Activated CD8-positive, alpha-beta memory T cell treated with anti-CD3 and anti-CD28 coated beads, Interleukin-2, amount 50 U/mL, for 48 hours (primary cell): ENCODE measurements around the gene PPM1B.
"Not testable (repeated sequence)": the region's sequence is repeated elsewhere in the genome, so short reads cannot be mapped to it uniquely, and the experiment has no call there.

ENCODE experiments used
- DNase-seq: peaks from one replicate; pipeline ENCODE4 v3.0.0-alpha.2; 2020

Gene PPM1B

GRCh38 chr2:44164617-44165016, 4.1 kb upstream of the PPM1B start:
- no peak for DNase-seq

- no peak for DNase-seq
These were observed 2.6 kb upstream of the PPM1B start for GRCh38 chr2:44166096-44166495.

DNA sequence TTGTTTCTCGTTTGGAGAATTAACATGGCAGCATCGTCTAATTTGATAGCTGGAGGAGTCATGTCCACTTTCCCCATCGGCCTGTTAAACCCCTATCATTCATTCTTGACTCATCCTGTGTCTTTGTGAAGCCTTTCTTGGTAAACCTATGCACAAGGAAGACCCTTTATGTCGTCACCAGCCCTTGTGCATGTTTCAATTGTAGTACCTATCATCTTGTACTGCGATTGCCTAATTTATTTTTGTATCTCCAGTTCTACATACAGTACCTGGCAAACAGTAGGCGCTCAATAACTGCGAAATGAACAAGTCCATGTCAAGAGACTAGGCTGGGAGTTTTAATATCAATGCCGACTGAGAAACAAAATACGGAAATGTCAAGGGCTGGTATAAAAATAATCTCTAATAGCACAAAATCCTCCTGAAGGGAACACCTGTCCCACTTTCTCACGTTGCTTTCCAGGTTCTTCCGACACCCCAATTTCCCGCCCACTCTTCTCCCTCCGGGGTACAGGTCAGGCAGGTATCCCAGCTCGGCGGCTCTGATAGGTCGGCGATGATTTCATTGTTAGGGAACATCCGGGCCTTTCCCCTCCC, 1.3 kb upstream of the PPM1B start:
- no peak for DNase-seq

- DNase-seq, result peak; percentile 94
These were observed 581 bp upstream of the PPM1B start for GRCh38 chr2:44167908-44168680.

DNA sequence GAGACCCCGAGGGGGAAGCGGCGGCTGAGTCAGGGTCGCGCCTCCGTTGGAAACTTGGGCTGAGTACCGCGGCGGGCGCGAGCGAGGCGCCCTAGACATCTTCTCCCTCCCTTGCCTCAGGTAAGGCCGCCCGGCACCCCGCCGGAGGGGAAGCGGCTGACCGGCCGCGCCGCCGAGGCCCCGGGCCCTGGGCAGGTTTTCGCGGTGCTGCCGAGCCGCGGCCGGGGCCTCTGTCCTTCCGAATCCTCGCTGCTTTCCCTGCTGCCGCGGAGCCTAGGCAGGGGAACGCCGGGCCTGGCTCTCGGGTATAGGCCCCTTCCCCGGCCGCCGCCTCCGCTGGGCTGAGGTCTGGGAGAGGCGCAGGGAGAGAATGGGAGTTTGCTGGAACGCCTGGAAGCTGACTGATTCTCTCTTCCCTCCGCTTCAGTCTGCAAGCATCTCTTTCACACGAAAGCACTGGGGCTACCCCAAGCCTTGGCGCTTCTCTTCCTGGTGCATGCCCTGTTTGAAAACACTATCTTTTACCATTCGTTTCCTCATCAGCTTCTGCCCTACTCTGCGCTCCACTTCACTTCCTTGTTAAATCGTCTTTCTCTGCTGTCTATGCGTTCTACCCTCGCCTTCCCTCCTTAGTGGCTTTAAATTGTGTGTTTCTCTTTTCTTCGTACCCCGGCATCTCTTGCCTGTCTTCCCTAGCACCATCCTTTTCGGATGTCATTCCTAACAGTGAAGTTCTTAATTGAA, 652 bp downstream of the PPM1B start:
- no peak for DNase-seq

- no peak for DNase-seq
These were observed 1.6 kb downstream of the PPM1B start for GRCh38 chr2:44170311-44170717.

- no peak for DNase-seq
These were observed 2.3 kb downstream of the PPM1B start for GRCh38 chr2:44171018-44171417.

- DNase-seq, result not testable (repeated sequence)
These were observed 2.8 kb downstream of the PPM1B start for GRCh38 chr2:44171442-44171841.

- DNase-seq, result no peak
These were observed 3.9 kb downstream of the PPM1B start for GRCh38 chr2:44172576-44172975.

GRCh38 chr2:44178950-44179349, 10.3 kb downstream of the PPM1B start:
- DNase-seq, result no peak

DNA sequence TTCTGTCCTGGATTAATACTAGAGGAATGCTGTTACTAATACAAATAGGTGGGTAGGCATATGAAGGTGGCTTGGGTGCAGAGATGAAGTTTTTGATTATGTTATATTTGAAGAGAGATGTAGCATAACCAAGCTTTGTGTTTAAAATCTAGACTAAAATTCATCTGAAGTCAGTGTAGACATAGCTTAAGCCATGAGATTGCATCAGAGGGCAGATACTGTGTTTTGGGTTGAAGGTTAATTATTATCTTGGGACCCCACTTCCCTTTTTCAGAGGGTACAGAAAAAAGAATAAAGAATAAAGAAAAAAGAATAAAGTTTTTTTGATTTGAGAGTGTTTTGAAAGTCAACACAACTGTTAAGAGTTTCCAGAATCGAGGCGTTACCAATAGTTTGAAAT, 13.0 kb downstream of the PPM1B start:
- no peak for DNase-seq

GRCh38 chr2:44184106-44184505, 15.4 kb downstream of the PPM1B start:
- no peak for DNase-seq

DNA sequence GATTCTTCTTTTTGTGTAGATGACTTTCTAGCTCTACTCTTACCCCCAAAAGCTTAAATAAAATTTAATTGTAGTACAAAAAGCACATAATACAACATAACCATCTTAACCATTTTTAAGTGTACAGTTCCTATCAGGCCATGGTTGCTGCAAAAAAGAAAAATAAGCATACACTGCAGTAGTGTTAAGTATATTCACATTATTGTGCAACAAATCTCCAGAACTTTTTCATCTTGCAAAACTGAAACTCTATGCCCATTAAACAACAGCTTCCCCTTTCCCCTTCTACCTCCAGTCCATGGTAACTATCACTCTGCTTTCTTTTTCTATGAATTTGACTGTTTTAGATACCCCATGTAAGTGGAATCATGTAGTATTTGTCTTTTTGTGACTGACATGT, 18.1 kb downstream of the PPM1B start:
- no peak for DNase-seq

GRCh38 chr2:44187251-44187650, 18.6 kb downstream of the PPM1B start:
- no peak for DNase-seq

DNA sequence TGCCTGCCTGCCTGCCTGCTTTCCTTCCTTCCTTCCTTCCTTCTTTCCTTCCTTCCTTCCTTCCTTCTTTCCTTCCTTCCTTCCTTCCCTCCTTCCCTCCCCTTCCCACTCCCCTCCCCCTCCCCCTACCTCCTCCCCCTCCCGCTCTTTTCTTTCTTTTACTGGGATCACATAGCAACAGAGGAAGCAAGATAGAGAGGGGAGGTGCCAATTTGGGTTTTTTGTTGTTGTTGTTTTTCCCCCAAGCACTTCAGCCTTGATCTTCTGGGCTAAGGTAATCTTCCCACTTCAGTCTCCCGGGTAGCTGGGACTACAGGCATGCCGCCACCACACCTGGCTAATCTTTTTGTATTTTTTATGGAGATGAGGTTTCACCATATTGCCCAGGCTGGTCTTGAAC, 20.0 kb downstream of the PPM1B start:
- no peak for DNase-seq

DNA sequence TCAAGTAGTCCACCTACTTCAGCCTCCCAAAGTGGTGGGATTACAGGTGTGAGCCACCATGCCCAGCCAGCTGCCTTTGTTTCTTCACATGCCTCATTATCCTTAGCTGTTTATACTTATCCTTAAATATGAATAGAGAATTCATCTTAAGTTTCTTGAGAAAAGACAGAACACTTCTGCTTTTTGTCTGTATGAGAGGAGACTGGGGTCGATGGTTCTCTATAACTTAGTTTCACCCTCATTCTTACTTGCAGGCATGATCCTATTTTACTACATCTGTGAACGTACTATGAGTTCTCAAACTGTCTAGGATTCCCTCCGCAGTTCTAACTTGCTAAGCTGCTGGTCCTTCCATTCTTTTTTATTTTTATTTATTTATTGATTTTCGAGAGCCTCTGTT, 20.4 kb downstream of the PPM1B start:
- DNase-seq, result no peak

DNA sequence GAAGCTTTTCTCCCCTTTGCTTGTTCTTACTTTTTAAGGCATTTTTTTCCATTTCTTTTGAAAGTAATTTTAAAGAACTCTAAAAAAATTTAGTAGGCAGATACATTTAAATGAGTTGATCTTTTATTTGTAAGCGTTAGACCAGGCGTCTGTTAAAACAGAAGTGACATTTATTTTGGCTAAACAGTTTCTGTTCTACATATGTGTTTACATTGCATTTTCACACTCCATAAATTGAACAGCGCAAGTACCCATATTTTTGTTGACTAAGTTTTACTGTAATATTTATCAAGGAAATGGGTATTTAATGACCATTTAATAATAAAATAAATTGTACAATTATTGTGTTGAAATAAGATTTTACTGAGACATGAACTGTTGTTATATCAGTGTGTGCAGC, 21.9 kb downstream of the PPM1B start:
- no peak for DNase-seq

DNA sequence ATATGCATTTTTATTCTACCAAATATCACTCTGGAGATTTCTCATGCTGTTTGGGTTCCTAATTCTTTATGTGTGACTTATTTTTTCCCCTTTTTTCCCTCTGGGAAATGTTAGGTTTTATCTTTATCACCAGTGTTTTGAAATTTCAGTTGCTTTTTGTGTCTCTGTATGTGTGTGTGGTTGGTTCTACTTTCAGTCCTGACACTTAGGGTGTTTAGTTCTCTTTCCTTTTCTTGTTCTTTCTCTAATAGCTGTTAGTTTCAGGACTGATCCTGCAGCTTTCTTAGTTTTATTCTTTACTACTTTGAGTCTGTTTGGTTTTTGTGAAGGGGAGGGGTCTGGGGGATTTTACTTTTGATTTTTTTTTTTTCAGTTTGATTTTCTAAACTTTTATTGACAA, 23.1 kb downstream of the PPM1B start:
- no peak for DNase-seq

DNA sequence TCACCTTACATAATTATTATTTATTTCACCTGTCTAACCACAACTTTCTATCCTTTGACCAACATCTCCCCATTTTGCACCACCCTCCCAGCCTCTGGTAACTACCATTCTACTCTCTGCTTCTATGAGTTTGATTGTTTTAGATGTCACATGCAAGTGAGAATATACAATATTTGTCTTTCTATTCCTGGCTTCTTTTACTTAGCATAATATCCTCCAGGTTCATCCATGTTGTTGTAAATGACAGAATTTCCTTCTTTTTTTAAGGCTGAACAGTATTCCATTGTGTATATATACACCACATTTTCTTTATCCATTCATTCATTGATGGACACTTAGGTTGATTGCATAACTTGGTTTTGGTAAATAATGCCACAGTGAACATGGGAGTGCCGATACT, 24.0 kb downstream of the PPM1B start:
- no peak for DNase-seq

DNA sequence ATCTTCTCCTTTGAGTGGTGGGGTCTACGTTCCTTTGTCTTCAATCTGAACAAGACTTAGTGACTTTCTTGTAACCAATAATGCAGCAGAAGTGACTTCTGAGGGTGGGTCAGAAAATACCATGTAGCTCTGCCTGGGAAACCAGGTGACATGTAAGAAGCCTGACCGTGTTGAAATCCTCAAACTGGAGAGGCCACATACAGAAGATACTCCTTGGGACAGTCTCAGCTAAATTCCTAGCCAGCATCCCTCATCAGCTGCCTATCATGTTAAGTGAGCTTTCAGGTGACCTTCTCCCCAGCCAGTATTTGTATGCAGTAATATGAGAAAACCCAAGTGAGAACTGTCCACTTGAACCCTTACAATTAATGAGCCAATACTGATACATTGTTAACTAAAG, 27.0 kb downstream of the PPM1B start:
- DNase-seq, result no peak

- DNase-seq, result no peak
These were observed 29.1 kb downstream of the PPM1B start for GRCh38 chr2:44197816-44198215.

DNA sequence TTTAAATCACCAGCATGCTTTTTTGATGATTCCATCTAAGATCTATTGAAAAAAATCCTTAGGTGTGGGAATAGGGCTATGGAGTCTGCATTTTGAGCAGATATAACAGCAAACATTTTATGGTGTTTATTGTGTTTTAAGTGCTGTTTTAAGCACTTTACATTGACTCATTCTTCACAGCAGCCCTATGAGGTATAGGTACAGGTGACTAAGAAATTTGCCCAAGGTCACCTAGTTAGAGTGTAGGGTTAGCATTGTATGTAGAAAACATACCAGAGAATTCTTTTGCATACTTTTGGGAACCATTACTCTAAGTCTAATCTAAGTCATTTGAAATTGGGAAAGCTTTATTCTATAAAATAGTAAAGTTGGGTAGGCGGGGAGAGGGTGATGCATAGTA, 31.3 kb downstream of the PPM1B start:
- no peak for DNase-seq

GRCh38 chr2:44200759-44201158, 32.1 kb downstream of the PPM1B start:
- no peak for DNase-seq

GRCh38 chr2:44201648-44202165, 33.0 kb downstream of the PPM1B start:
- DNase-seq, result no peak
